ENCODE results near the gene GINS1.

- TF ChIP-seq POLR2AphosphoS5 (IDR thresholded peaks at IDR 0.05; ENCODE audit: low read depth, low read length), result no peak
- no peak for TF ChIP-seq POLR2A (IDR thresholded peaks at IDR 0.05; ENCODE audit: low read depth, low read length)
- TF ChIP-seq TAF1 (IDR thresholded peaks at IDR 0.05; ENCODE audit: low read depth, low read length), result no peak
- no peak for TF ChIP-seq PAX5 (IDR thresholded peaks at IDR 0.05; ENCODE audit: insufficient read depth, low read length, severe bottlenecking)
Observed at GRCh38 chr20:25496165-25496967, 88.9 kb downstream of the GINS1 start.

All from GM12891 (cell line).